ENCODE measurements around the gene KIAA1958.

DNA sequence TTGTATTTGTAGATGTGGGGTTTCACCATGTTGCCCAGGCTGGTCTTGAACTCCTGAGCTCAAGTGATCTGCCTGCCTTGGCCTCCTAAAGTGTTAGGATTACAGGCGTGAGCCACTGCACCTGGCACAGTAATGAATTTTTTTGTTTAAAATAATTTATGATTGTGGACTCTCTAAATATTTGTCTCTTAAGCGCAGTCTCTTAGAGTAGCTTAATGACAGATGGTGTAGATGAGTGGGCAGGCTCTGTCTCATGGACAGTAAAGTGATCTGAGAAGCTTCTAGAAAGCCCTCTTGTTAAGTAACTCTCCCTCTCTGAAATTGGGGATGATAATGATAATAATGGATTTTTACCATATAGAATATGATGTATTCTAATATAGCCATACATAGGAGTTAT lies 47.5 kb upstream of the KIAA1958 start:
- TF ChIP-seq, protein P1, sequence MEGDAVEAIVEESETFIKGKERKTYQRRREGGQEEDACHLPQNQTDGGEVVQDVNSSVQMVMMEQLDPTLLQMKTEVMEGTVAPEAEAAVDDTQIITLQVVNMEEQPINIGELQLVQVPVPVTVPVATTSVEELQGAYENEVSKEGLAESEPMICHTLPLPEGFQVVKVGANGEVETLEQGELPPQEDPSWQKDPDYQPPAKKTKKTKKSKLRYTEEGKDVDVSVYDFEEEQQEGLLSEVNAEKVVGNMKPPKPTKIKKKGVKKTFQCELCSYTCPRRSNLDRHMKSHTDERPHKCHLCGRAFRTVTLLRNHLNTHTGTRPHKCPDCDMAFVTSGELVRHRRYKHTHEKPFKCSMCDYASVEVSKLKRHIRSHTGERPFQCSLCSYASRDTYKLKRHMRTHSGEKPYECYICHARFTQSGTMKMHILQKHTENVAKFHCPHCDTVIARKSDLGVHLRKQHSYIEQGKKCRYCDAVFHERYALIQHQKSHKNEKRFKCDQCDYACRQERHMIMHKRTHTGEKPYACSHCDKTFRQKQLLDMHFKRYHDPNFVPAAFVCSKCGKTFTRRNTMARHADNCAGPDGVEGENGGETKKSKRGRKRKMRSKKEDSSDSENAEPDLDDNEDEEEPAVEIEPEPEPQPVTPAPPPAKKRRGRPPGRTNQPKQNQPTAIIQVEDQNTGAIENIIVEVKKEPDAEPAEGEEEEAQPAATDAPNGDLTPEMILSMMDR (conservative IDR thresholded peaks at IDR 0.05; ENCODE audit: low read depth, low read length), result no peak
- no peak for TF ChIP-seq RAD21 (IDR thresholded peaks at IDR 0.05; ENCODE audit: low read length)
- TF ChIP-seq RCOR1 (IDR thresholded peaks at IDR 0.05; ENCODE audit: insufficient replicate concordance, low read length), result no peak
- TF ChIP-seq, protein P2, sequence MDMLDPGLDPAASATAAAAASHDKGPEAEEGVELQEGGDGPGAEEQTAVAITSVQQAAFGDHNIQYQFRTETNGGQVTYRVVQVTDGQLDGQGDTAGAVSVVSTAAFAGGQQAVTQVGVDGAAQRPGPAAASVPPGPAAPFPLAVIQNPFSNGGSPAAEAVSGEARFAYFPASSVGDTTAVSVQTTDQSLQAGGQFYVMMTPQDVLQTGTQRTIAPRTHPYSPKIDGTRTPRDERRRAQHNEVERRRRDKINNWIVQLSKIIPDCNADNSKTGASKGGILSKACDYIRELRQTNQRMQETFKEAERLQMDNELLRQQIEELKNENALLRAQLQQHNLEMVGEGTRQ (IDR thresholded peaks at IDR 0.05; ENCODE audit: low read depth, low read length), result no peak
- no peak for TF ChIP-seq POLR2A (IDR thresholded peaks at IDR 0.05; ENCODE audit: low read depth, low read length)
